CD4-positive, alpha-beta T cell treated with Interleukin-15 for 1 hour (primary cell): ENCODE results near the gene CTNNBL1.

Experiments used
- DNase-seq: peaks from one replicate; pipeline ENCODE4 v3.0.0-alpha.2; 2020

Gene CTNNBL1

GRCh38 chr20:37882961-37883712, 189.3 kb downstream of the CTNNBL1 start:
- no peak for DNase-seq

- DNase-seq, result no peak
These were observed 191.2 kb downstream of the CTNNBL1 start for GRCh38 chr20:37885042-37885441.

GRCh38 chr20:37885593-37886503, 192.0 kb downstream of the CTNNBL1 start:
- DNase-seq, result no peak

GRCh38 chr20:37886851-37887297, 193.0 kb downstream of the CTNNBL1 start:
- no peak for DNase-seq

GRCh38 chr20:37888641-37889040, 194.8 kb downstream of the CTNNBL1 start:
- no peak for DNase-seq

- no peak for DNase-seq
These were observed 196.3 kb downstream of the CTNNBL1 start for GRCh38 chr20:37890108-37890507.

GRCh38 chr20:37890643-37891042, 196.8 kb downstream of the CTNNBL1 start:
- DNase-seq, result no peak

GRCh38 chr20:37892001-37892400, 198.2 kb downstream of the CTNNBL1 start:
- DNase-seq, result no peak

GRCh38 chr20:37893566-37894241, 199.9 kb downstream of the CTNNBL1 start:
- no peak for DNase-seq

GRCh38 chr20:37894454-37894853, 200.6 kb downstream of the CTNNBL1 start:
- DNase-seq, result no peak

GRCh38 chr20:37895166-37895565, 201.3 kb downstream of the CTNNBL1 start:
- no peak for DNase-seq

- DNase-seq, result no peak
These were observed 203.2 kb downstream of the CTNNBL1 start for GRCh38 chr20:37896932-37897548.

- no peak for DNase-seq
These were observed 204.6 kb downstream of the CTNNBL1 start for GRCh38 chr20:37898233-37899104.

GRCh38 chr20:37899105-37900045, 205.5 kb downstream of the CTNNBL1 start:
- DNase-seq, result no peak

- DNase-seq, result no peak
These were observed 207.4 kb downstream of the CTNNBL1 start for GRCh38 chr20:37901240-37901639.

GRCh38 chr20:37901654-37902503, 208.0 kb downstream of the CTNNBL1 start:
- DNase-seq, result no peak

GRCh38 chr20:37902504-37903313, 208.9 kb downstream of the CTNNBL1 start, which contains the start of gene VSTM2L:
VSTM2L (plus strand) TSS chr20:37903127; CDS start chr20:37903351, 224 bp downstream.
- DNase-seq, result no peak

GRCh38 chr20:37903317-37904007, 209.6 kb downstream of the CTNNBL1 start:
- no peak for DNase-seq
